Stimulated activated CD4-positive, alpha-beta T cell treated with anti-CD3 and anti-CD28 coated beads, Interleukin-12 subunit alpha, Interleukin-12 subunit beta, amount 100 ng/mL, for 4 hours (primary cell): ENCODE data around the gene INHBC.
A peak's percentile ranks its signal among the peaks of the same experiment; 100 is the strongest.
"Not testable (repeated sequence)": the region's sequence is repeated elsewhere in the genome, so short reads cannot be mapped to it uniquely, and the experiment has no call there.

ENCODE experiments used
- DNase-seq: peaks from one replicate; pipeline ENCODE4 v3.0.0-alpha.2; 2020

INHBC gene

GRCh38 chr12:57487597-57488401 is 53.2 kb downstream of the INHBC start, which contains the start of gene MARS1:
Gene MARS1, plus strand, starts transcription at chr12:57488068. Its CDS starts 23 bp downstream, at chr12:57488091.
- peak; percentile 86 for DNase-seq

DNA sequence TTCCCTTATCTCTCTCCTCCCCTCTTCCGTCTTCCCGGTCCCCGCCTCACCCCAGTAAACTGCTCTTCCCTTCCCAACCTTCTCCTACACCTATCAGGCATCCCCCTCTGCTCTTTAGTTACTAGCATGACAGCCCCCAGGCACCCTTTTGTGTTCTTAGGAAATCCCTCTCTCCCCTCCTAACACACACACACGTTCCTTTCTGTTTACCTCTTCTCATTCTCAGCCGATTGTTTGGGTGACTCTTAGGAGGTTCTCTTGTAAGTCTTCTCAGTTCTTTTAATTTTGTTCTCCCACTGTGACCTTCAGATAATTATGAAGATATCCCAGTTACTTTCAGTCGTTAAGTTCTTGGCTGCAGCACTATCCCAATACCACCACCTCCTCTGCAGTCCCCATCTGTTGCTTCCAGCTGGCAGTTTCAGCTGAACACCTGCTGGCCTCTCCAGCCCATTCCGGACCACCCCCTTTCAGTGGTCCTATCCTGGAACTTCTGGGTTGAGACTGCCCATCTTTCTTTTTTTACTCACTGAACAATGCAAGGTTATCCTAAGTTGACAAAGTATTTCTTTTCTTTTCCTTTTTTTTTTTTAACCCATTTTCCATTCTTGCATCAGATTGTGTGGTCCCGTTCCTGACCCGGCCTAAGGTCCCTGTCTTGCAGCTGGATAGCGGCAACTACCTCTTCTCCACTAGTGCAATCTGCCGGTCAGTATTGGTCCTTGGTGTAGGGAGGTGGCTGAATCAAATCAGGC is 54.0 kb downstream of the INHBC start:
- no peak for DNase-seq

DNA sequence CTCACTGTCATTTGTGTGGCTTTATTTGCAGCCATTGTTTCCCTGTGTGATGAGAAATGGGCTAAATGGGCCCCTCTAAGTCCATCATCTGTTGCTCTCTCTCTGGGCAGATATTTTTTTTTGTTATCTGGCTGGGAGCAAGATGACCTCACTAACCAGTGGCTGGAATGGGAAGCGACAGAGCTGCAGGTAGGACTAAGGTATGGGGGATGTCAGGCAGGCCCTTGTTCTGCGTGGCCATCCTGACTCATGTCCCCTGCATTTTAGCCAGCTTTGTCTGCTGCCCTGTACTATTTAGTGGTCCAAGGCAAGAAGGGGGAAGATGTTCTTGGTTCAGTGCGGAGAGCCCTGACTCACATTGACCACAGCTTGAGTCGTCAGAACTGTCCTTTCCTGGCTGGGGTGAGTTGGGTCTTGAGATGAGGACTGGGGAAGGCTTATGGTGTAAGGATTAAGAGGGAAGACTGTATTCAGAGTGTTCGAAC is 54.6 kb downstream of the INHBC start:
- DNase-seq = no peak

DNA sequence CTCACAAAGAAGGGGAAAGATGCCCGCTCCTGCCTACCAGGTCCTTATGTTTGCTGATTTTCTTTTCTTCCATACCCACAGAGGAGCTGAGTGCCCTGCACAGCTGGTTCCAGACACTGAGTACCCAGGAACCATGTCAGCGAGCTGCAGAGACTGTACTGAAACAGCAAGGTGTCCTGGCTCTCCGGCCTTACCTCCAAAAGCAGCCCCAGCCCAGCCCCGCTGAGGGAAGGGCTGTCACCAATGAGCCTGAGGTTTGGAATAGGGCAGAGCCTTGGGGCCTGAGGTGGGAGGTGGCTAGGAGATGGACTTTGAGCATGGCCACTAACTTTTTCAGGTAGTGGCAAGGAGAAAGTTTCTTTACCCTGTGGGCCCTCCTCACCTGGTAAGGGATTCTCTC is 55.5 kb downstream of the INHBC start:
- no peak for DNase-seq

GRCh38 chr12:57491393-57492280 is 57.1 kb downstream of the INHBC start:
- no peak for DNase-seq

DNA sequence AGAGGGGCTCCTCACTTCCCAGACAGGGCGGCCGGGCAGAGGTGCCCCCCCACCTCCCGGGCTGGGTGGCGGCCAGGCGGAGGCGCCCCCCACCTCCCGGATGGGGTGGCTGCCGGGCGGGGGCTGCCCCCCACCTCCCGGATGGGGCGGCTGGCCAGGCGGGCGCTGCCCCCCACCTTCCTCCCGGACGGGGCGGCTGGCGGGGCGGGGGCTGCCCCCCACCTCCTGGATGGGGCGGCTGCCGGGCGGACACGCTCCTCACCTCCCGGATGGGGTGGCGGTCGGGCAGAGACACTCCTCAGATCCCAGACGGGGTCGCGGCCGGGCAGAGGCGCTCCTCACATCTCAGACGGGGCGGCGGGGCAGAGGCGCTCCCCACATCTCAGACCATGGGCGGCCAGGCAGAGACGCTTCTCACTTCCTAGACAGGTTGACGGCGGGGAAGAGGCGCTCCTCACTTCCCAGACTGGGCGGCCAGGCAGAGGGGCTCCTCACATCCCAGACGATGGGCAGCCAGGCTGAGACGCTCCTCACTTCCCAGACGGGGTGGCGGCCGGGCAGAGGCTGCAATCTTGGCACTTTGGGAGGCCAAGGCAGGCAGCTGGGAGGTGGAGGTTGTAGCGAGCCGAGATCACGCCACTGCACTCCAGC is 60.6 kb downstream of the INHBC start:
- DNase-seq = not testable (repeated sequence)

DNA sequence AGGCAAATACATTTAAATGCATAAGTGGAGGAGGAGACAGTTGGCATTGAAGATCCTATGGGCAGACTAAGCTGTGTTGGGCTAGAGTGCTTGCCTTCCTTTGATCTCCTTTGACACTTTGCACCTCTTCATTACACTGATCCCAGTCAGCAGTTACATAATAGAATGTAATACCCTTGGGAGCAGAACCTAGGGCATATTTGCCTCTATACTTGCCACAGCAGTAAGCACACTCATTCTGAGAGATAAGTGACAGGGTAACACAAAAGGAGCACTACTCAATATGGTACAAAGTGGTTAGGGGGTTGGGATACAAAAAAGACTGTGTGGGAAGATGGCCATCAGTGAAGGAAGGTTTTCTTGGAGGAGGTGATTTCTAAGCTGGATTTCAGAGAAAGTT is 62.2 kb downstream of the INHBC start:
- no peak for DNase-seq

DNA sequence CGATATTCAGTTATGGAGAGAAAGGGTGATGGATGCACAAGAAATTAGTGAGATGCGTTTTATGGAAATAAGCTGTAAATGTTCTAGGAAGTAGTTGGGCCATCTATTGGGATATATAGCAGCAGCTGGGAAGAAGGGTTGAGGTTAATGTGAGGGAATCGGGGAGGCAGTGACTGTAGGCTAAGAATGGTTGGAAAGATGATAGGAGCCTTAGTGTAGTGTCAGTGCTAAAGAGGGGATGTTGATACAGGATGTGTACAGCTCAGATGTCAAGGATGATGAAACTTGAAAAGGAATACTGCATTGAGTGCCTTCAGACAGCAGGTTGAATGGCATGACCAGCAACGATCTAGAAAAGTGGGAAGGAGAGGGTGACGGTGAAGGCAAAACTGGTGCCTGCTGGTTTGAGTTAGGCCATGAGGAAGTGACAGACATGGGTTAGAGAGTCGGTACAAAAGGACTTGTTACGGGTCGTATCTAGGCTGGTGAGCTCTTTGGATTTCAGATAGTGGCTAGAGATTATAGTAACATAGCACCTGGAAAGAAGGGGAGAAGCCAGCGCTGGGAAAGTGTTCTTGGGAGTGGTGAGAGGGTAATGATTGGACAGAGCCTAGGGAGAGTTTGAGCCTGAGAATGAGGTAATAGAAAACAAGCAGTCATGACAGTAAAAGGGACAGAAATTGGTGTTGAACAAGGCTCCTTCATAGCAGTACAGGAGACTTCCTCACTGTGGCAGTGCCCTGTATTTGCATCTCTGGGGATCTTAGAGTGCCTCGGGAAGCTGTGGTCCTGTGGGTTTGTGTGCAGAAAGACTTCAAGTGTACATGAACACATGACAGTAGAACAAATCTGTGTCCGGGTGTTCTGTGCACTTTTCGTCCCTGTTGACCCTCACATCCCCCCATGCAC is 62.9 kb downstream of the INHBC start:
- no peak for DNase-seq

- no peak for DNase-seq
These were observed 63.5 kb downstream of the INHBC start for GRCh38 chr12:57498132-57498502.

DNA sequence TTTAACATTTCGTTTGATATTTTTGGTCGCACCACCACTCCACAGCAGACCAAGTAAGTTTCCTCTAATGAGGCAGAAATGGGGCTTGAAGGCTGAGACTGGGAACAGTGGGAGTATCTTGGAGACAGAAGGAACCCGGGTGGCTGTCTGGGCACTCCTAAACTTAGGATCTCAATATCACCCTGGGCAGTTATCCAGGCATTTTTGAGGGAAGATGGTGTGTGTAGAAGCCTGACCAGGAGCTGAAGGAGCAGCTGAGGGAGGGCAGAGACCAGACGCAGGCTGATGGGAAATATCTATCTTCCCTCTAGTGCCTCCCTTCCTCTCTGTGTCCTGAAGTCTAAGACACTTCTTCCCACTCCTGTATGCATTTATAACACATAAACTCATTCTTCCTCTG is 64.0 kb downstream of the INHBC start:
- DNase-seq = no peak

- DNase-seq = no peak
These were observed 65.6 kb downstream of the INHBC start for GRCh38 chr12:57500213-57500612.
